RKO (cell line): Measurements from ENCODE around the gene DNASE2.

Experiments
- DNase-seq: peaks from one replicate; pipeline ENCODE4 v3.0.0-alpha.2; 2016; ENCODE audit warnings: low spot score

Gene DNASE2

DNA sequence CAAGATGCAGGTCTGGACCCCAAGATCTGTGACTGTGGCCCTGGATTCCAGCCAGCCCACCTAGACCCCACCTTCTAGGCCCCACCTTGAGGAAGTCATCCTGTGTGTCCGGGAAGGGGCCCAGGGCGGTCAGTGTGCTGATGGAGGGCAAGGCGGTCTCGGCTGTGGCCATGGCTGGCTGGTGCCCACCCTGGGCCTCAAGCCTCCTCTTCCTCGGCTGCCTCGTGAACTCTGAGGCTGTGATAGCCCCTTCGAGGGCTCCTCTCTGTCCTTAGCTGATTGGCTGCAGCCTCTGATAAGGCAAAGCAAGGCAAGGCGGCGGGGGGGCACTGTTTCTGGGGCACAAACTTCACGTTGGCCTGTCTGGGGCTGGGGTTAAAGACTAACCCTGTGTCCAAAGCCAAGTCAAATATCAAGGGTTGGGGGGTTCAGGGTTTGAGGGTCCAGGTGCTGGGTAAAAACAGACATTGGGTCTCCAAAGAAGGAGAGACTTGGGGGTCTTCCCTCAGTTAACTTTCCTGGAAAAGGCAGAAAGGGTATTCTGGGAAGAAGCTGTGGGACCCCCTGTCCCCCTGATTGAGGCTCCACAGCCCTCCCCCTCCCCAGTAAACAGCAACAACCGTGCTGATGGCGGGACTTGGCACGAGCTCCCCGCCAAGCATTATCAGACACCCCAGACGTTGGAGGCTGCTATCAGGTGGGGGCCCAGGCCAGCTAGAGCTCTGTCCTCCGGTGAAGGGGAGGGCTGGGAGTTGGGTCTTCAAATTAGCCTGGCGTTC, 5.9 kb upstream of the DNASE2 start, which contains the start of gene KLF1:
Gene KLF1 (minus strand): TSS at position 233 of the 779 bp plus-strand sequence. CDS start 61 bp downstream, at position 172.
- DNase-seq, result no peak

DNA sequence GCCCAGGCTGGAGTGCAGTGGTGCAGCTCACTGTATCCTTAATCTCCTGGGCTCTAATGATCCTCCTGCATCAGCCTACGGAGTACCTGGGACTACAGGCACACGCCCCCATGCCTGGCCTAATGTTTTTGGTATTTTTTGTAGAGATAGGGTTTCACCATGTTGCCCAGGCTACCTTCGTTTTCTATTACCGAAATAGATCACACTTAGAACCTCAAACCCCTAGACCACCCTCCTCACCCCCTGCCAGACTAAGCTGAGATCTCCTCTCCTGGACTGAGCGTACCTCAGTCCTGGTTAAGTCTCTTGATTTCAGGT, 5.4 kb upstream of the DNASE2 start:
- DNase-seq, result no peak

DNA sequence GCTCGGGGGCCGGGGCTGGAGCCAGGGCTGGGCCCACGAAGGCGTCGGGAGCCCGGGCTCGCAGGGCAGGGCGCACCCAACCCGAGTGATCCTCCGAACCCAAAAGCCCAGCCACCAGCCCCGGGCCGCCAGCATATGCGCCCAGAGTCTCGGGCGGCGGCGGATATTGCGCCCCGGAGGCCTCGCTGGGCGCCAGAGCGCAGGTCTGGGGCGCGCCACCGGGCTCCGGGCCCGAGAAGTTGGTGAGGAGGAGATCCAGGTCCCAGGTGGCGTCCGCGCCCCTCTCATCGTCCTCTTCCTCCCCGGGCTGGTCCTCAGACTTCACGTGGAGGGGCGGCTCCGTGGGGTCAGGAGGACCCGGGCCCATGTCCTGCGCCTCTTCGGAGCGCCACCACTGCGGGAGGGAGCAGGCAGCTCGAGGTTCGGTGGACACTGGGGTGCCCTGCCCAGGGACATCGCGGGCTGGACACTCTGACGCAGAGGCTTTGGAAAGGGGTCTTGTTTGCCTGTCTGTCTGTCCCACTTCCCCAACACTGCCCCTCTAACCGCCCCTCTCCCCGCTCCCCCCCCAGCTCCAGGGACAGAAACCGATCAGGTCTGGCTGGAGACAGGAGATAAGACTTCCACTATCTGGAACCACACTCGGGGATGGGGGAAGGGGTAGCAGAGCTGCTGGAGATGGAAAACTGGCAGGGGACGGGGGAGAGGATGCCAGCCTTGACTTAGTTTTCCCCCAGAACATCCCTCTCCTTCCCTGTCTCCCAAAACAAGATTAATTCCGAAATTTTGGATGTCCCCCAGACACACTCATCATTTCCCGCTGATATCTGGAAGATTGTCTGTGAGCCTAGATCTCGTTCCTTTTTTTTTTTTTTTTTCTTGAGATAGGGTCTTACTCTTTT, 4.8 kb upstream of the DNASE2 start:
- DNase-seq, result no peak

DNA sequence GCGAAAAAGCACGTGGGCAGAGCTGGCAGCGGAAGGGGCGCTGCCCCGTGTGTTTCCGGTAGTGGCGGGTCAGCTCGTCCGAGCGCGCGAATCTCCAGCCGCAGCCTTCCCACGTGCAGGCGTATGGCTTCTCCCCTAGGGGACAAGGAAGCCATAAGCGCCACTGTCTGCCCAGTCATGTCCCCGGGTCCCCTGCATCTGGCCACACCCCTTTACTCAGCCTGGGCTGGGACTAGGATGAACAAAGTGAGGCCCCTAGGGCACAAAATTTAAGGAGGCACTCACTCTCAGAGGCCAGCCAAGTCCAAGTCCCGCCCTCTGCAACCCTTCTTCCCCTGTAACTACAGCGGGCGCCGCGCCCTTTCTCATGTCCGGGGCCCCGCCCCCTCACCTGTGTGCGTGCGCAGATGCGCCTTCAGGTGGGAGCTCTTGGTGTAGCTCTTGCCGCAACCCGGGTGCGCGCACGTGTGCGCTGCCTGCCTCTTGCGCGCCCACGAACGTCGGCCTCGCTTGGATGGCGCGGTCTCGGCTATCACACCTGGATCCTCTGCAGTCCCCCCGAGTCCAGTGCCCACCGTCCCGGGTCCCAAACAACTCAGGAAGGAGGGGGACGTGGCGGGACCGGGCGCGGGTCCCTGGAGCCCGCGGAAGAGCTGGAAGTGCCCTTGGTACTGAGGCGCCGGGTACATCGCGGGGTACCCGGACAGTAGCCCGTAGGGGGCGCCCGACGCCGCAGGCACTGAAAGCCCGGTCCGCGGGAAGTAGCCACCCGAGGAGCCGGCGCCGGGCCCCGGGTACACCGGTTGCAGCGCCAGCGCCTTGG, 3.9 kb upstream of the DNASE2 start:
- peak; percentile 54 for DNase-seq

DNA sequence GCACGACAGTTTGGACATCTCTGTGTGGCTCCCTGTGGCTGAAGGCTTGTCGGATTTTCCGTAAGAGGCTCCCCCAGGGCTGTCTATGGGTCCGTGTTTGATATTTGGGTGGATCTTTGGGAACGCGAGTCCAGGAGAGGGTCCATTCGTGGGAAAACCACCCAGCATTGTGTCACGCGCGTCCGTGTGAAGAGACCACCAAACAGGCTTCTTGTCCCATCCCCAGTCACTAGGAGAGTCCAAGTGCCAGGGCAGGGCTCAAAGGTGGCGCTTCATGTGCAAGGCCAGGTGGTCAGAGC, 3.3 kb upstream of the DNASE2 start:
- DNase-seq, result no peak

DNA sequence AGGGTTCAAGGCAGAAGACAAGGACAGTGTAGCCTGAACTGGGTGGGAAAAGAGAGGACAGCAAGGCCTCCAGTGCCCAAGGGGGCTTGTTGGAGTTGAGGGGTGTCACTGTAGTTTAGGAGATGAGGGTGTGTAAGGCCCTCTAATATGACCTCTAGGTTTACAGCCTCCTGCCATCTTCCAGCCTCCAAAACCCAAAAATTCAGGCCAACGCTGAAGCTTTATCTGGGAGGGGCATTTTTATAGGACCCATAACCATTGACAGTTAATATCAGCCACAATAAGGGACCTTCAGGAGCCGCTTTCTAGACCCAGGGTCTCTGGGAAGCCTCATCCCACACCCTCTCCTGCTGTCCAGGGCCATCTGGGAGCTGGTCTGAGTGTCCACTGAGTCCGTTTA, 3.0 kb upstream of the DNASE2 start:
- no peak for DNase-seq

DNA sequence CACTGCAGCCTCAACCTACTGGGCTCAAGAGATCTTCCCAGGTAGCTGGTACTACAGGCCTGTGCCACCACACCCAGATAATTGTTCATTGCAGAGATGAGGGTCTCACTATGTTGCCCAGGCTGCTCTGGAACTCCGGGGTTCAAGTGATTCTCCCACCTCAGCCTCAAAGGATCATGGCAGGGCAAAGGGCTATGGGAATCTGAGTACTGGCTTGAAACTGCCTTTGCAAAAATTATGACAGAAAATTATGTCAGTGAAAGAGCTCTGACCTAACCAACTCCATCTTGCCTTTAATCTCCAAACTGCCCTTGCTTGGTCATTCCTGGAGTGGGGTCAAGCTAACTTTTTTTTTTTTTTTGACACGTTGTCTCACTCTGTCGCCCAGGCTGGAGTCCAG, 1.3 kb upstream of the DNASE2 start:
- DNase-seq, result no peak

DNA sequence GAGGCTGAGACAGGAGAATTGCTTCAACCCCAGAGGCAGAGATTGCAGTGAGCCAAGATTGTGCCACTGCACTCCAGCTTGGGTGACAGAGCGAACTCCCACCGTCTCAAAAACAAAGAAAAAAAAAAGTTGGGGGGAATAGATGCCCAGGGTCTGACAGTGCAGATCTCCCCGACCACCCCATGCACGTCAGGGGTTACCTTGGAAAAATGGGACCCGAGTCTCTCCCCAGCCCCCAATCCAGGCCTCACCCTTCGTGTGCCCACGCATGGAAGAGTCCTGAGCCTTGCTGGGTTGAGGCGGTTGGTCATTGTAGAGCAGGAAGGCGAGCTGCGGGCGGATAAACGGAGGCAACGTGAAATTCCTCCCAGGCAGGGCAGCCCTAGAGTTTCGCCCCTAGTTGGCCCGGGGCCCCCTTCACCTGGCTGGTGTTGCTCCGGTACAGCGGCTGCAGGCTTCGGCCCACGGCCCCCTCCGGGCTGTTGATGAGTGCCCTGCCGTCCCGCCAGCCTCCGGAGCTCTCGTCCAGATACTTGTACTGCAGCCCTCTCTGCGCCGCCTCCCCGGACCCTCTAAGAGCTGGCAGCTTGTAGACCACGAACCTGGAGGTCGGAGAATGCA, 588 bp downstream of the DNASE2 start:
- peak; percentile 46 for DNase-seq

DNA sequence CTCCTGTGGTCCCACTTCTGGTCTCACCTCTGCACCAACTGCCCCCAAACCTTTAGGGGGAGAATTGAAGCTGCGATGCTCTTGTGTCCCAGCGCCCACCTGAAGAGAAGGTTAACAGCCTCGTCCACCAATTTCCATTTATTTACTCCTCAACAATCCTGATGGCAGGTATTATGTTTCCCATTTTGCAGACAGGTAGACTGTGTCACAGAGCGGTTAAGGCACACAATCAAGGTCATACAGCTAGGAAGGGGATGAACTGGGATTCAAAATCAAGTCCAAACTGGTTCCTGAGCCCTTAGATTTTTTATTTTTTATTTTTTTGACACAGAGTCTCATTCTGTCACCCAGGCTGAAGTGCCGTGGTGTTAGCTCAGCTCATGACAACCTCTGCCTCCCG, 6.2 kb downstream of the DNASE2 start:
- no peak for DNase-seq

DNA sequence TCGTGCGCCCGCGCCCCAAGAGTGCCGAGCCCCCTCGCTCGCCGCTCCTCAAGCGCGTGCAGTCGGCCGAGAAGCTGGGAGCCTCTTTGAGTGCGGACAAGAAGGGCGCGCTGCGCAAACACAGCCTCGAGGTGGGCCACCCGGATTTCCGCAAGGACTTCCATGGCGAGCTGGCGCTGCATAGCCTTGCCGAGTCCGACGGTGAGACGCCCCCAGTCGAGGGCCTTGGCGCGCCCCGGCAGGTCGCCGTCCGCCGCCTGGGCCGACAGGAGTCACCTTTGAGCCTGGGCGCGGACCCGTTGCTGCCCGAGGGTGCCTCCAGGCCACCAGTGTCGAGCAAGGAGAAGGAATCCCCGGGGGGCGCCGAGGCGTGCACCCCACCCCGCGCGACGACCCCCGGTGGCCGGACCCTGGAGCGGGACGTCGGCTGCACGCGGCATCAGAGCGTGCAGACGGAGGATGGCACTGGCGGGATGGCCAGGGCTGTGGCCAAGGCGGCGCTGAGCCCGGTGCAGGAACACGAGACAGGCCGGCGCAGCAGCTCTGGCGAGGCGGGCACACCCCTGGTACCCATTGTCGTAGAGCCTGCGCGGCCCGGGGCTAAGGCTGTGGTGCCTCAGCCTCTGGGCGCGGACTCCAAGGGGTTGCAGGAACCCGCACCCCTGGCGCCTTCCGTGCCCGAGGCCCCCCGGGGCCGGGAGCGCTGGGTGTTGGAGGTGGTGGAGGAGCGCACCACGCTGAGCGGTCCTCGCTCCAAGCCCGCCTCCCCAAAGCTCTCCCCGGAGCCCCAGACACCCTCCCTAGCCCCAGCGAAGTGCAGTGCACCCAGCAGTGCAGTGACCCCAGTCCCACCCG, 7.1 kb downstream of the DNASE2 start:
- DNase-seq, result no peak

DNA sequence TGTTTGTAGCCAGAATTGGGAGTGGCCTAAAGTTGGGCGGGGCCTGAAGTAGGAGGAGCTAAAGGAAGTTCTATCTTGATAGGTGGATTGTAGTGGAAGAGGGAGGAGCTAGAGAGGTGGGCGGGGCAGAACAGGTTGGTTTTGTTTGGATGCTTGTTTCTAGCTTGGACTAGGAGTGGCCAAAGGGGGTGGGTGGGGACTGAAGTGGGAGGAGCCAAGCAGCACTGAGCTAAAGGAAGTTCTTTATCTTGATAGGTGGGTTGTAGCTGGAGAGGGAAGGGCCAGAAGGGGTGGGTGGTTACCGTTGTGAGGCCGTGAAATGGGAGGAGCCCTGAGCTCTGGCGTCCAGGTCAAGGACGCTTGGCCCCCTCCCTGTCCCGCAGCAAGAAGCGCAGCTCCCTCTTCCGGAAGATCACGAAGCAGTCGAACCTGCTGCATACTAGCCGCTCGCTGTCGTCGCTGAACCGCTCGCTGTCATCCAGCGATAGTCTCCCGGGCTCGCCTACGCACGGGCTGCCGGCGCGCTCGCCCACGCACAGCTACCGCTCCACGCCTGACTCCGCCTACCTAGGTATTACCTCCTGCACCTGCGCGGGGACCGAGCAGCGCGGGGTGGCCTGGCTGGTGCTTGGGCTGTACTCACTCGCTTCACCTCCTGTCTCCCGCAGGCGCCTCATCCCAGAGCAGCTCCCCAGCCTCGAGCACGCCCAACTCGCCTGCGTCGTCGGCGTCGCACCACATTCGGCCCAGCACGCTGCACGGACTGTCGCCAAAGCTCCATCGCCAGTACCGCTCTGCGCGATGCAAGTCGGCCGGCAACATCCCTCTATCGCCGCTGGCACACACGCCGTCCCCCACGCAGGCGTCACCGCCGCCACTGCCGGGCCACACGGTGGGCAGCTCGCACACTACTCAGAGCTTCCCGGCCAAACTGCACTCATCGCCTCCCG, 8.0 kb downstream of the DNASE2 start:
- peak; percentile 63 for DNase-seq

DNA sequence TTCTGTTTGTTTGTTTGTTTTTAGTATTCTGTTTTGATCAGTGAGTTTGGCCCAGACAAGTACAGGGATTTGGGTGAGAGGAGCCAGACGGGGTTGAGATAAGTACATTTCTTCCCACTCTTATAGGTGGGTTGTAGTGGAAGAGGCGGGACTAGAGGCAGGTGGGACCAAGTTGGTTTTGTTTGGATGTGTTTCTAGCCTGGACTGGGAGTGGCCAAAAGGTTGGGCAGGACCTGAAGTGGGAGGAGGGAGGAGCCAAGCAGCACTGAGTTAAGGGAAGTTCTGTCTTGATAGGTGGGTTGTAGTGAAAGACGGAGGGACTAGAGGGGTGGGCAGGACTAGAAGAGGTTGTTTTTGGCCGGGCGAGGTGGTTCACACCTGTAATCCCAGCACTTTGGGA, 9.0 kb downstream of the DNASE2 start:
- DNase-seq, result no peak

DNA sequence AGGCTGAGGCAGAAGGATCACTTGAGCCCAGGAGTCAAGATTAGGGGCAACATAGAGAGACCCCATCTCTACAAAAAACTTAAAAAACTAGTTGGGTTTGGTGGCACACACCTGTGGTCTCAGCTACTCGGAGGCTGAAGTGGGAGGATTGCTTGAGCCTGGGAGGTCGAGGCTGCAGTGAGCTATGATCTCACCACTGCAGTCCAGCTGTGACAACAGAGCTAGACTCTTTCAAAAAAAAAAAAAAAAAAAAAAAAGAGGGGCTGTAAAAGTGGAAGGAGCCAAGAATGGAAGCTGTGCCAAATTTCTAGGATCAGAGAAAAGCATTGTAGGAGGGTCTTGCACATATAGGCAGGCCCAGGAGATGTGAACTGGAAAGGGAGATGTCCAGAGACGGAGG, 9.6 kb downstream of the DNASE2 start:
- DNase-seq, result no peak

DNA sequence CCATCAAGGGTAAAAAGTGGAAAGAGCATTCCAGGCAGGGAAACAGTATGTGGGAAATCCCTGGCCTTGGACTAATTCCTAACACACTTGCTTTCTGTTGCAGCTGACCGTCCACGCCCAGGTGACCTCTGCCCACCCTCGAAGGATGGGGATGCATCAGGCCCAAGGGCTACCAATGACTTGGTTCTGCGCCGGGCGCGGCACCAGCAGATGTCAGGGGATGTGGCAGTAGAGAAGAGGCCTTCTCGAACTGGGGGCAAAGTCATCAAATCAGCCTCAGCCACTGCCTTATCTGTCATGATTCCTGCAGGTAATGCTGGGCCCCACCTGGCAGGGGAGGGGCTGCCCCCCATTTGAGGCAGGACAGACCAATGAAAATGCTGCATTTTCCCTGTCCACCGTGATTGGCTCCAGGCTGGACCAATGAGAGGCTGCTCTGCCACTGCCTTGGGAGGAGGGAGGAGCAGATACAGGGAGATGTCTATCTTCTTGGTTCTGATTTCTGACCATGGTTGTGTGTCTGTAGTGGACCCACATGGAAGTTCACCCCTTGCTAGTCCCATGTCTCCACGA, 12.6 kb downstream of the DNASE2 start:
- no peak for DNase-seq

DNA sequence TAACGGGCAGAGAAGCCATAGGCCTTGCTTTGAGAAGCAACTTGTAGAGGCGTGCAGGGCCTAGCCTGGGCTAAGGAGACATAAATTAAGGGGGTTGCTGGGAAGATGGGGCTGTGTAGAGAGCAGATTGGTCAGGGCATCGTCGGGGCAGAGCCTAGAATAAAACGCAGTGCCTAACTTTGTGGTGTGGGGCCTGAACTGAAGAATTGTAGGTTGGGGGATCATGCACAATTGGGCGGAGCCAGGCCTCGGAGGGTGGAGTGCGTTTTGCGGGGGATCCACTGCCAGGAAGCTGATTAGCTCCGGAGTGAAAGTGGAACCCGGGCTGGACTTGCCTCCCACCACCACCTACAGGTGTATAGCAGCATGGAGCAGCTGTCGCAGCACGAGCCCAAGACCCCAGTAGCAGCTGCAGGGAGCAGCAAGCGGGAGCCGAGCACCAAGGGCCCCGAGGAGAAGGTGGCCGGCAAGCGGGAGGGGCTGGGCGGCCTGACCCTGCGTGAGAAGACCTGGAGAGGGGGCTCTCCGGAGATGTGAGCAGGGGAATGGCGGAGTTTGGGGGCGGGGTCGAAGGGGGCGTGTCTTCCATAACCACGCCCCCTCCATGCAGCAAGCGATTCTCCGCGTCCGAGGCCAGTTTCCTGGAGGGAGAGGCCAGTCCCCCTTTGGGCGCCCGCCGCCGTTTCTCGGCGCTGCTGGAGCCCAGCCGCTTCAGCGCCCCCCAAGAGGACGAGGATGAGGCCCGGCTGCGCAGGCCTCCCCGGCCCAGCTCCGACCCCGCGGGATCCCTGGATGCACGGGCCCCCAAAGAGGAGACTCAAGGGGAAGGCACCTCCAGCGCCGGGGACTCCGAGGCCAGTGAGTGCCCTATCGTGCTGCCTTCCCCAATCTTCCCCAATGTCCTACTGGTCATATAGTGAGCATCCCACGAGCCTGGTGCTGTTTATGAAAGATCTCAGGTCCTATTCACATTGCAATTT, 13.8 kb downstream of the DNASE2 start:
- no peak for DNase-seq

DNA sequence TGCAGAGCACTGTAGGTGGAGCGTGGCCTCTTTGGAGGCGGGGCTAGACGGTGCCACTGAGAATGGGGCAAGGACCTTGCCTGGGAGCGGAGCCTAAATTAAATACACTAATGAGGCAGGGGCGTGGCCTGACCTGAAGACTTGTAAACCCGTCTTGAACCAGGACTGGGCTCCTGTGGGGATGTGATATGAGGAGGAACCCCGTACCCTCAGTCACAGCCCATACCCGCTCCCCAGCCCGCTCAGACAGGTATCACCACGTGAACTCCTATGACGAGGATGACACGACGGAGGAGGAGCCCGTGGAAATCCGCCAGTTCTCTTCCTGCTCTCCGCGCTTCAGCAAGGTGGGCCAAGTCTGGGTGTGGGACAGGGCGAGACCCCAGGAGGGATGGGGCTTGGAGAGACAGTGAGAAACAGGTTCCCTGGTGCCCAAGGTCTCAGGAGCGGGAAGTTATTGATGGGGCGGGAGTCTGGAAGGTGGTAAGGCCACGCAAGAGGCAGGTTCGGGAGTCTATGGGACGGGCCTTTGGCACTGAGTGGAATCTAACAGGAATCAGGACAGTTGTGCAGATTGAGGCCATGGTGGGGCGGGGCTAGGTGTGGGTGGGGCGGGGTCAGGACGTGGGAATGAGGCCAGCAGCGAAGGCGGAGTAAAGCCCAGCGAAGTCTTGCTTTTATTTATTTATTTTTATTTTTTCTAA, 14.7 kb downstream of the DNASE2 start:
- no peak for DNase-seq

DNA sequence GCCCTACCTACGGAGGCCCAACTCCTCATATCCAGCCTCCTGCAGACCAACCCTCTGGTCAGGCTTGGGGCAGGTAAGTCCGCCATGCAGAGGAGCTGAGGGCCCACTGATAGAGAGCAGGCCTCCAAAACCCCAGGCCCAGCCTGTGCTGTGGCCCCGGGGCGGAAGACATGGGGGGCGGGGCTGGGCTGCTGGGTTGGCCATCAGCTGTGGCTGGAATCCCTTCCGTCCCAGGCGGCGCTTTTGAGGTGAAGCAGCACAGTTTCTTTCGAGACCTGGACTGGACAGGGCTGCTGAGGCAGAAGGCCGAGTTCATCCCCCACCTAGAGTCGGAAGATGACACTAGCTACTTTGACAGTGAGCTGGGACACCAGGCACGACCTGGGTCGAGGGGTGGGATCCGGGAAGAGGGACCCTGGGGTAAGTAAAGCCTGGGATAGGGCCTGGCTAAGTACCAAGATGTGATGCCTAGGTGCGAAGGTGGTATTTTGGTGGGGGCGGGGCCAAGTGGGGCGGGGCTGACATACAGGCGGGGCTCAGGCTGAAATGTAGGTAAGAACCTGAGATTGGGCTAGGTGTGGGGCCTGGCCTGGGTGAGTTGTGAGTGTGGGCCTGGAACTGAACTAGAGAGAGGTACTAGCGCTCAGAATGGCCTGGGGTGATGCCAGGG, 15.4 kb downstream of the DNASE2 start:
- DNase-seq, result no peak
